ENCODE measurements around the gene EXTL1.

The EXTL1 gene

DNA sequence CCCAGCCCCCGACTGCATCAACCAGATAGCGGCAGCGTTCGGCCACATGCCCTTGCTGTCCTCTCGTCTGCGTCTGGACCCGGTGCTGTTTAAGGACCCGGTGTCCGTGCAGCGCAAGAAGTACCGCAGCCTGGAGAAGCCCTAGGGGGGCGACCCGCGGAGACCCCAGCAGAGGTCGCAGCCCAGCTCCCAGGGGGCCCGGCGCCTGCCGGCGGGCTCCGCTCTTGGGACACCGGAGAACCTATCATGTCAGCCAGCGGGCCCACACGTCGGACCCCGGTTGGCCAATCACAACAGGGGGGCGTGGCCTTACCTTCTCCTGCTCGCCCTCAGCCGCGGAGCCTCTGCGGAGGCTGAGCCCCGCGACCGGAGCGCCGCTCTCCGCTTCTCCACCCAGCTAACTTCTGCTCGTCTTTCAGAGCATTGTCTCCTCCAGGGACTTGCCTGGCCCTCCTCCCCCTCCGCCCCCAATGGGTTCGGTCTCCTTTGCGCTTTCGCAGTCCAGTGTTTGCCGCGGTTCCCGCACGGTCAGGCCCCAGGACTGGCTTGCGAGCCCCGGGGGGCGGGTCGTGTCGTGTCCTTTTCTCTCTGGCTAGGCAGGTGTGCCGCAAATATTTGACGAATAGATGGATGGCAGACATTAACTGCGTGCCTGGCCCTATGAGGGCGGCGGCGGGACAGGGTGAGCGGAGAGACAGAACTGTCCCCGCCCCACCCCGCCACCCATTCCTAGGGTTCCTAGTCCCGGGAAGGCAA, 13.8 kb downstream of the EXTL1 start:
- DNase-seq (ENCODE audit: low read depth) = peak; percentile 89
- peak overlapping the region; percentile 81 for H3K4me3 ChIP-seq (replicated peaks; ENCODE audit: low read depth, low read length)
- TF ChIP-seq, protein P1, sequence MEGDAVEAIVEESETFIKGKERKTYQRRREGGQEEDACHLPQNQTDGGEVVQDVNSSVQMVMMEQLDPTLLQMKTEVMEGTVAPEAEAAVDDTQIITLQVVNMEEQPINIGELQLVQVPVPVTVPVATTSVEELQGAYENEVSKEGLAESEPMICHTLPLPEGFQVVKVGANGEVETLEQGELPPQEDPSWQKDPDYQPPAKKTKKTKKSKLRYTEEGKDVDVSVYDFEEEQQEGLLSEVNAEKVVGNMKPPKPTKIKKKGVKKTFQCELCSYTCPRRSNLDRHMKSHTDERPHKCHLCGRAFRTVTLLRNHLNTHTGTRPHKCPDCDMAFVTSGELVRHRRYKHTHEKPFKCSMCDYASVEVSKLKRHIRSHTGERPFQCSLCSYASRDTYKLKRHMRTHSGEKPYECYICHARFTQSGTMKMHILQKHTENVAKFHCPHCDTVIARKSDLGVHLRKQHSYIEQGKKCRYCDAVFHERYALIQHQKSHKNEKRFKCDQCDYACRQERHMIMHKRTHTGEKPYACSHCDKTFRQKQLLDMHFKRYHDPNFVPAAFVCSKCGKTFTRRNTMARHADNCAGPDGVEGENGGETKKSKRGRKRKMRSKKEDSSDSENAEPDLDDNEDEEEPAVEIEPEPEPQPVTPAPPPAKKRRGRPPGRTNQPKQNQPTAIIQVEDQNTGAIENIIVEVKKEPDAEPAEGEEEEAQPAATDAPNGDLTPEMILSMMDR (IDR thresholded peaks at IDR 0.05; ENCODE audit: low read length, missing control alignments) = no peak

DNA sequence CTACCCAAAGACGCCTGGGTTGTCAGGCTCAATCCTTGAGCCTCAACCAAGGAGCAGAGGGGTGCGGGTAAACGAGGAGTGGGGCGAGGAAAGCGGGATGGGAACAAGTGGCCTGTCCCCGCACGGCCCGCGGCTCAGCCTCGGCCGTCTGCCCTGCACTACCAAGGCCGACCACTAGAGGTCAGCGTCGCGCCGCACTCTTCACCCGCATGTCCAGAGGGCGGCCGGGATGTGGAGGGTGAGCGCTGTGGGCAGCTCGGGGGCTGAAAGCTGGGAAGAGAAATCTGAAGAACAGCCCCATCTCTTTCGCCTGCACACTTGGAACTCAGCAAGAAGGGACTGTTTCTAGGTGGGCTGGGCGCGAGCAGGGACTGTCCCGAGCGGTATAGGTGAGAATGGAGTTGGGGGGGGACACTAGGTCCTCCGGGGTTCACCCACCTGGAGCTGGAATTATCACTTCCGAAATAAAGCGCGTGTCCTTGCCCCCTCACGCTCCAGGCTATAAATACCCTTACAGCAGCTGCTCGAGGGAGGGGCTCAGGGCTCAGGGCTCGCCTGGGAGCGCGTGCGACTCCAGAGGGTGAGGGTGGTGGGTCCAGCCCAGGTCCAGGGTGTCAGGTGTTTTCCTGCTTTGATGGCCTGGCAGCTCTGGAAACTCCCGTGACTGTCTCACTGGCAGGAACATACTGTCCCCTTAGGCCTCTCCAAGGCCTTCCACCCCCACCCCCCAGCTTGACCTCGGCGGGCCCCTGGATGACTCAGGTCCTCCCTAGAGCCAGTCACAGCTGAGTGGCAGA, 14.6 kb downstream of the EXTL1 start:
- DNase-seq (ENCODE audit: low read depth) = peak; percentile 72
- peak overlapping the region; percentile 81 for H3K4me3 ChIP-seq (replicated peaks; ENCODE audit: low read depth, low read length)
- TF ChIP-seq, protein P1 (IDR thresholded peaks at IDR 0.05; ENCODE audit: low read length, missing control alignments) = peak; percentile 89

DNA sequence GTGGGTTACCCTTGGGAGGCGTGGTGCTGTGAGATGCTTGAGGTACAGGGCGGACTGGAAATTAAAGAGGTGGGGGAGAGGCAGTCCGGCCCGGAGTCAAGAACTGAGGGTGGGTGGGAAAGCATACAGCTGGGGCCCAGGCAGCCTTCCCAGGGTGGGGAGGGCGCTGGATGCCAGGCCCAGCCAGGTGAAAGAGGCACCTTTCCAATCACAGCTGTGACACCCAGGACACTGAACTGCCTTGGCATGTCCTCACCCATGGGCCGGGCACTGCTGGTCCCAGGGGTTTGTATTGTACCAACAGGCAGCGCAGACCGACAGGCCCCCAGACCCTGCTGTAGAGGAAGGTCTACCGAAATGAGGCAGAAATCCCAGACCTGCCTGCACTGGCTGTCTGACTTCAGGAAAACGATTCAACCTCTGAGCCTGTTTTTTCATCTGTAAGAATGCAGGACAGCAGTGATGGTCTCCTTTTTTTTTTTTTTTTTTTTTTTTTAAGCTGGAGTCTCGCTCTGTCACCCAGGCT, 15.2 kb downstream of the EXTL1 start:
- no peak overlapping the region for H3K4me3 ChIP-seq (replicated peaks; ENCODE audit: low read depth, low read length)

DNA sequence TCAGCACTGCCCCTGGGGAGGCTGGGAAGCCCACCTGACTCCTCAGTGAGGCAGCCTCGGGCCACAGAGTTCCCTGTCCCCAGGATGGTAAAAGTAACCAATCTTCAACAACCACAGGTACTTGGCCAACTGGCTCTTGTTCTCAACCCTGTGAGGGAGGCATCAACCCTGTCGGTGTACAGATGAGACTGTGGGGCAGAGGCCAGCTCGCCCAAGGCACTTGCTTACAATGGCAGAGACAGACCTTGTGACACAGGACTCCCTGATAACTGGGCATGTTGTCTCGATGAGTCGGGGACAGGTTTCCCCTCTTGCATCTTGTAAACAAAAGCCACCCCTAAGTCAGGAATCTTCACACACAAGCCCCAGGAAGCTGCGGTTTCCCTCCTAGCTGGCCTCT, 16.3 kb downstream of the EXTL1 start:
- DNase-seq (ENCODE audit: low read depth) = no peak
- H3K4me3 ChIP-seq (replicated peaks; ENCODE audit: low read depth, low read length) = no peak overlapping the region
- TF ChIP-seq, protein P1 (IDR thresholded peaks at IDR 0.05; ENCODE audit: low read length, missing control alignments) = no peak

More for the DNA sequence above, 15.2 kb downstream of the EXTL1 start:
- TF ChIP-seq, protein P1 (IDR thresholded peaks at IDR 0.05; ENCODE audit: low read length, missing control alignments) = no peak
- no peak for DNase-seq (ENCODE audit: low read depth)

DNA sequence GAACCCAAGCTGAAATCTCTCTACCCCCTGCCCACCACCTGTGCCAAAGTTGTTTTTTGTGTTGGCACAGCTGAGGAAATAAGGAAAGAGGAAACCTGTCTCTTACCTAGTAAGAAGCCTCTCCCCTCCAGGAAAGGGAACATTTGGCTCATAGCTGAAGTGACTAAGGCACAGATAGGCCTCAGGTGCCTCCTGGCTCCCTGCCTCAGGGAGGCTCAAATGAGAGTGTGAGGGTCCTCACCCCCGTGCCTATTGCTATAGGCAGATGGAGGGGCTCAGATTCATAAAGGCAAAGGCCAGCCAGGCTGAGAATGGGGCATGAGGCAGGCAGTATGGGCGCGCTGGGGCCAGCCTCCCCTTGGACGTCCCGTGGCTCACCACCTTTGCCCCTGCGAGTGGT, 16.9 kb downstream of the EXTL1 start:
- no peak for DNase-seq (ENCODE audit: low read depth)
- TF ChIP-seq, protein P1 (IDR thresholded peaks at IDR 0.05; ENCODE audit: low read length, missing control alignments) = no peak
- H3K4me3 ChIP-seq (replicated peaks; ENCODE audit: low read depth, low read length) = no peak overlapping the region

DNA sequence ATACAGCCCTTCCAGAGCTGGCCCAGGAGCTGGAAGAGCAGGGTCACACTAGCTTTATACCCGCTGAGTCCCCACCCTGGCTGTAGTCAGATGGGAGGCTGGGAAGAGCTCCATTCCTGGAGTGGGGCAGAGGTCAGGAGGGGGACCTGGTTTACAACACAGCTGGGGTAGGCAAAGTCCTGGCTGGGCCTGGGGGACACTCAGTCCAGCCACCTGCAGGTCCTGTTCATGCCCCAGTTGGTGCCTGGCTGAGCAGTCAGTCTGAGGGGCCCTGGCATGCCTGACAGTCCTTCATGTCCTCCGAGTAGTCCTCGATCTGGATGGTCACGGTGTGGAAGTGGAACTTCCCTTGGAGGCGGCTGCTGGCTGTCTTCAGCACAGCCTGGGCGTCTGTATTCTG, 17.3 kb downstream of the EXTL1 start:
- H3K4me3 ChIP-seq (replicated peaks; ENCODE audit: low read depth, low read length) = no peak overlapping the region
- DNase-seq (ENCODE audit: low read depth) = no peak
- TF ChIP-seq, protein P1 (IDR thresholded peaks at IDR 0.05; ENCODE audit: low read length, missing control alignments) = no peak

Data from fibroblast of pulmonary artery (primary cell).